Measurements from ENCODE around the gene OXTR. TPM values are rescaled to one million over a fixed set of nuclear protein-coding genes. Genes with fewer than 3 reads are reported as not detected.

Gene OXTR
- total and polyA plus RNA-seq, 4 donors, result 0.49 to 3.5 (median 1.9) TPM

DNA sequence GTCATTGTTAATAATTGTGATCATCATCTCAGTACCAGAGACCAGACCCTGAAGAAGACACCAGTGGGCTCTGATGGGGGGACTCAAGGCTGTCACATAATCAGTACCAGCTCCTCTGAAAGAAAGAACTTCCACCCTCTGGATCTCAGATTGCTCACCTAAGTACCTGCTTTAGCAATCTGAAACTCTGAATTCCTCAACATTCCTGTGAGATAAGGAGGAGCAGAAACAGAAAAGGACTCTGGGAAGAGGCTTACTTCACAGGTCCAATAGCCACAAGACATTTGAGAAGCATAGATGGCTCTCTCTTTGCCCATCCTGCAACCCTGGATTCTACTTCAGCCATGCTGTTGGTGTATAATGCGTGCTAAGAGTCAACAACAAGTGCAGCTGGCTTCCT is 44.0 kb upstream of the OXTR start:
- H3K4me1 ChIP-seq (ENCODE audit: control insufficient read depth in 5 of 5, insufficient read depth in 5 of 5, low read length in 5 of 5), result no peaks in the 10 kb centered on the region
- TF ChIP-seq, protein P1, sequence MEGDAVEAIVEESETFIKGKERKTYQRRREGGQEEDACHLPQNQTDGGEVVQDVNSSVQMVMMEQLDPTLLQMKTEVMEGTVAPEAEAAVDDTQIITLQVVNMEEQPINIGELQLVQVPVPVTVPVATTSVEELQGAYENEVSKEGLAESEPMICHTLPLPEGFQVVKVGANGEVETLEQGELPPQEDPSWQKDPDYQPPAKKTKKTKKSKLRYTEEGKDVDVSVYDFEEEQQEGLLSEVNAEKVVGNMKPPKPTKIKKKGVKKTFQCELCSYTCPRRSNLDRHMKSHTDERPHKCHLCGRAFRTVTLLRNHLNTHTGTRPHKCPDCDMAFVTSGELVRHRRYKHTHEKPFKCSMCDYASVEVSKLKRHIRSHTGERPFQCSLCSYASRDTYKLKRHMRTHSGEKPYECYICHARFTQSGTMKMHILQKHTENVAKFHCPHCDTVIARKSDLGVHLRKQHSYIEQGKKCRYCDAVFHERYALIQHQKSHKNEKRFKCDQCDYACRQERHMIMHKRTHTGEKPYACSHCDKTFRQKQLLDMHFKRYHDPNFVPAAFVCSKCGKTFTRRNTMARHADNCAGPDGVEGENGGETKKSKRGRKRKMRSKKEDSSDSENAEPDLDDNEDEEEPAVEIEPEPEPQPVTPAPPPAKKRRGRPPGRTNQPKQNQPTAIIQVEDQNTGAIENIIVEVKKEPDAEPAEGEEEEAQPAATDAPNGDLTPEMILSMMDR (IDR thresholded peaks at IDR 0.05; ENCODE audit: control extremely low read depth, extremely low read depth), result no peak
- no peak overlapping the region for H3K4me3 ChIP-seq
- H3K36me3 ChIP-seq (ENCODE audit: control insufficient read depth in 4 of 4, insufficient read depth in 4 of 4, low read length in 4 of 4), result no peaks in the 10 kb centered on the region
- WGBS, 2 donors, result 84 to 88% methylated on average over 1 of the region's 1 CpG
- H3K9ac ChIP-seq (ENCODE audit: insufficient read depth in 1 of 2, low read length in 2 of 2), result no peak overlapping the region
- H3K27ac ChIP-seq (ENCODE audit: low read depth in 1 of 2, low read length in 1 of 2), result no peak overlapping the region
- peaks cover 0 to 13% (median 4%) of the 10 kb centered on the region in 4 donors for H3K9me3 ChIP-seq (ENCODE audit: control insufficient read depth in 4 of 4, insufficient read depth in 3 of 4, low read length in 3 of 4)
- H3K27me3 ChIP-seq (ENCODE audit: control insufficient read depth in 3 of 3, insufficient read depth in 3 of 3, low read length in 2 of 3), result no peaks in the 10 kb centered on the region
- ATAC-seq (ENCODE audit: insufficient read depth, low FRiP score) (no peak), DNase-seq (no peak)

DNA sequence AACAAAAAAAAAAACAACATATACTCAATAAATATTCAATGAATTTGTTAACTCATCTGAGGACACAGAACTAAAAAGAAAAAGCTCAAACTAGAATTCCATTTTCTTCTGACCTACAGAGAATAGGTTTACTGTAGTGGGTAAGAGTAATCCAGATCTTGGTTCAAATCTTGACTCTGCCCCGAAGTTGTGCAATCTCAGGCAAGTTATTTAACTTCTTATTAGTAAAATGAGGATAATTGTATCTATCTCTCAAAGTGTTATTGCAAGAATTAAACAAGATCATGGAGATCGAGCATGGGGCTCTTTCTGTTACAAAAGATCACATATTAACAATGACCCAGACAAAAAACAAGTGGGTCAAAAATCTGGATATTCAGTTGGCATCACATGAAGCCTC is 41.1 kb upstream of the OXTR start:
- DNase-seq, result no peak
- WGBS, 2 donors, result 87 to 93% methylated on average over 2 of the region's 2 CpGs

DNA sequence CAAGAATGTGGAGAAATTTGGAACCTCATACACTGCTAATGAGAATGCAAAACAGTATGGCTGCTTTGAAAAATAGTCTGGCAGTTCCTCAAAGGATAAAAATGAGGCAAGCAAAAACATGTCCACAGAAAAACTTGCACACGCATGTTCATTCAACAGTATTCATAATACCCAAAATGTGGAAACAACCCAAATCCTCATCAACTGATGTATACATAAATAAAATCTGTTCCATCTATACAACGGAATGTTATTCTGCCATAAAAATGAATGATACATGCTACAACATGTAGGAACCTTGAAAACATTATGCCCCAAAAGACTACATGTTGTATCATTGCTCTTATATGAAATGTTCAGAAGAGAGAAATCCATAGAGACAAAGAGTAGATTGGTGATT is 36.4 kb upstream of the OXTR start:
- no peaks in the 10 kb centered on the region for H3K4me1 ChIP-seq (ENCODE audit: control insufficient read depth in 5 of 5, insufficient read depth in 5 of 5, low read length in 5 of 5)
- no peak overlapping the region for H3K9ac ChIP-seq (ENCODE audit: insufficient read depth in 1 of 2, low read length in 2 of 2)
- no peaks in the 10 kb centered on the region for H3K36me3 ChIP-seq (ENCODE audit: control insufficient read depth in 4 of 4, insufficient read depth in 4 of 4, low read length in 4 of 4)
- H3K27me3 ChIP-seq (ENCODE audit: control insufficient read depth in 3 of 3, insufficient read depth in 3 of 3, low read length in 2 of 3), result no peaks in the 10 kb centered on the region
- ATAC-seq (ENCODE audit: insufficient read depth, low FRiP score) (no peak), DNase-seq (no peak)
- no peak overlapping the region for H3K27ac ChIP-seq (ENCODE audit: low read depth in 1 of 2, low read length in 1 of 2)
- 92 to 95% methylated on average over 2 of the region's 2 CpGs for WGBS, 2 donors
- no peak overlapping the region for H3K4me3 ChIP-seq
- peaks cover 0 to 3% (median 0%) of the 10 kb centered on the region in 4 donors for H3K9me3 ChIP-seq (ENCODE audit: control insufficient read depth in 4 of 4, insufficient read depth in 3 of 4, low read length in 3 of 4)
- TF ChIP-seq, protein P1 (IDR thresholded peaks at IDR 0.05; ENCODE audit: control extremely low read depth, extremely low read depth), result no peak

More for the DNA sequence above, 41.1 kb upstream of the OXTR start:
- Histone ChIP-seq H3K4me1 (ENCODE audit: control insufficient read depth in 5 of 5, insufficient read depth in 5 of 5, low read length in 5 of 5) (no peaks in the 10 kb centered on the region), H3K27me3 (ENCODE audit: control insufficient read depth in 3 of 3, insufficient read depth in 3 of 3, low read length in 2 of 3) (no peaks in the 10 kb centered on the region), H3K27ac (ENCODE audit: low read depth in 1 of 2, low read length in 1 of 2) (no peak overlapping the region), H3K4me3 (no peak overlapping the region), H3K9me3 (ENCODE audit: control insufficient read depth in 4 of 4, insufficient read depth in 3 of 4, low read length in 3 of 4) (peaks cover 0 to 6% (median 0%) of the 10 kb centered on the region in 4 donors), H3K36me3 (ENCODE audit: control insufficient read depth in 4 of 4, insufficient read depth in 4 of 4, low read length in 4 of 4) (no peaks in the 10 kb centered on the region), H3K9ac (ENCODE audit: insufficient read depth in 1 of 2, low read length in 2 of 2) (no peak overlapping the region)
- TF ChIP-seq, protein P1 (IDR thresholded peaks at IDR 0.05; ENCODE audit: control extremely low read depth, extremely low read depth), result no peak
- no peak for ATAC-seq (ENCODE audit: insufficient read depth, low FRiP score)

DNA sequence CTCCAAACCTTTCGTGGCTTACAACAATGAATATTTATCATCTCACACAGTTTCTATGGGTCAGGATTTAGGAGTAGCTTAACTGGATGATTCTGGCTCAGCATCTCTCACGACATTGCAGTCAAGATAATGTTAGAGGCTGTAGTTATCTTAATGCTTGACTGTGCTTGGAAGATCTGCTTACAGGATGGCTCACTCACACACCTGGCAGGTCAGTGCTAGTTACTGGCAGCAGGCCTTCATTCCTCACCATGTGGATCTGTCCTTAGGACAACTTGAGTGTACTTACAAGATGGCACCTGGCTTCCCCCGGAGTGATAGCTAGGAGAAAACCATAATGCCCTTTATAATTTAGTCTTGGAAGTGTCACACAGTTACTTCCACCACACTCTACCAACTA is 32.8 kb upstream of the OXTR start:
- no peak overlapping the region for H3K27ac ChIP-seq (ENCODE audit: low read depth in 1 of 2, low read length in 1 of 2)
- no peak overlapping the region for H3K9ac ChIP-seq (ENCODE audit: insufficient read depth in 1 of 2, low read length in 2 of 2)
- no peaks in the 10 kb centered on the region for H3K4me1 ChIP-seq (ENCODE audit: control insufficient read depth in 5 of 5, insufficient read depth in 5 of 5, low read length in 5 of 5)
- 88 to 92% methylated on average over 3 of the region's 3 CpGs for WGBS, 2 donors
- H3K9me3 ChIP-seq (ENCODE audit: control insufficient read depth in 4 of 4, insufficient read depth in 3 of 4, low read length in 3 of 4), result peaks cover 0 to 6% (median 2%) of the 10 kb centered on the region in 4 donors
- no peaks in the 10 kb centered on the region for H3K36me3 ChIP-seq (ENCODE audit: control insufficient read depth in 4 of 4, insufficient read depth in 4 of 4, low read length in 4 of 4)
- TF ChIP-seq, protein P1 (IDR thresholded peaks at IDR 0.05; ENCODE audit: control extremely low read depth, extremely low read depth), result no peak
- H3K4me3 ChIP-seq, result no peak overlapping the region
- ATAC-seq (ENCODE audit: insufficient read depth, low FRiP score), result no peak
- no peaks in the 10 kb centered on the region for H3K27me3 ChIP-seq (ENCODE audit: control insufficient read depth in 3 of 3, insufficient read depth in 3 of 3, low read length in 2 of 3)
- no peak for DNase-seq

Data from lung (tissue), 12 donors.